Measurements from ENCODE around the gene LDAF1.

Gene LDAF1

GRCh38 chr16:21217121-21217520 lies 58.6 kb downstream of the LDAF1 start:
- no peaks in the 10 kb centered on the region for H3K4me1 Mint-ChIP-seq (ENCODE audit: low read depth in 2 of 2)
- H3K9me3 Mint-ChIP-seq, result no peaks in the 10 kb centered on the region
- no peaks in the 10 kb centered on the region for H3K36me3 Mint-ChIP-seq (ENCODE audit: insufficient read depth)
- ATAC-seq (replicated peaks) (no peak), DNase-seq (no peak)
- no peak overlapping the region for H3K4me3 Mint-ChIP-seq
- H3K27ac Mint-ChIP-seq, result no peak overlapping the region
- H3K27me3 Mint-ChIP-seq, result peaks cover 53 to 84% of the 10 kb centered on the region in 2 donors

- H3K4me3 Mint-ChIP-seq, result no peak overlapping the region
- H3K4me1 Mint-ChIP-seq (ENCODE audit: low read depth in 2 of 2), result no peaks in the 10 kb centered on the region
- H3K27ac Mint-ChIP-seq, result no peak overlapping the region
- H3K36me3 Mint-ChIP-seq (ENCODE audit: insufficient read depth), result no peaks in the 10 kb centered on the region
- ATAC-seq (replicated peaks) (no peak), DNase-seq (no peak)
- peaks cover 58 to 84% of the 10 kb centered on the region in 2 donors for H3K27me3 Mint-ChIP-seq
- H3K9me3 Mint-ChIP-seq, result no peaks in the 10 kb centered on the region
These were observed 59.7 kb downstream of the LDAF1 start for GRCh38 chr16:21218153-21218552.

- H3K27me3 Mint-ChIP-seq, result peaks cover 58 to 86% of the 10 kb centered on the region in 2 donors
- no peak for DNase-seq
- H3K9me3 Mint-ChIP-seq, result no peaks in the 10 kb centered on the region
- no peaks in the 10 kb centered on the region for H3K4me1 Mint-ChIP-seq (ENCODE audit: low read depth in 2 of 2)
- no peak for ATAC-seq (replicated peaks)
- H3K27ac Mint-ChIP-seq, result no peak overlapping the region
- no peak overlapping the region for H3K4me3 Mint-ChIP-seq
- no peaks in the 10 kb centered on the region for H3K36me3 Mint-ChIP-seq (ENCODE audit: insufficient read depth)
These were observed 61.1 kb downstream of the LDAF1 start for GRCh38 chr16:21219551-21219950.

GRCh38 chr16:21222495-21223337 lies 64.2 kb downstream of the LDAF1 start:
- no peak overlapping the region for H3K4me3 Mint-ChIP-seq

GRCh38 chr16:21223787-21224186 lies 65.3 kb downstream of the LDAF1 start:
- Mint-ChIP-seq H3K4me3 (no peak overlapping the region), H3K4me1 (ENCODE audit: low read depth in 2 of 2) (no peaks in the 10 kb centered on the region), H3K9me3 (no peaks in the 10 kb centered on the region), H3K27me3 (peaks cover 72 to 85% of the 10 kb centered on the region in 2 donors), H3K27ac (no peak overlapping the region), H3K36me3 (ENCODE audit: insufficient read depth) (no peaks in the 10 kb centered on the region)
- ATAC-seq (replicated peaks), result no peak
- no peak for DNase-seq

More at GRCh38 chr16:21222495-21223337, 64.2 kb downstream of the LDAF1 start:
- Mint-ChIP-seq H3K36me3 (ENCODE audit: insufficient read depth) (no peaks in the 10 kb centered on the region), H3K27ac (no peak overlapping the region), H3K9me3 (no peaks in the 10 kb centered on the region), H3K27me3 (peaks cover 66 to 85% of the 10 kb centered on the region in 2 donors), H3K4me1 (ENCODE audit: low read depth in 2 of 2) (no peaks in the 10 kb centered on the region)
- DNase-seq (no peak), ATAC-seq (replicated peaks) (no peak)

GRCh38 chr16:21224800-21225199 lies 66.3 kb downstream of the LDAF1 start:
- ATAC-seq (replicated peaks), result no peak
- peaks cover 73 to 91% of the 10 kb centered on the region in 2 donors for H3K27me3 Mint-ChIP-seq
- DNase-seq, result no peak
- no peak overlapping the region for H3K4me3 Mint-ChIP-seq
- H3K9me3 Mint-ChIP-seq, result no peaks in the 10 kb centered on the region
- H3K36me3 Mint-ChIP-seq (ENCODE audit: insufficient read depth), result no peaks in the 10 kb centered on the region
- H3K4me1 Mint-ChIP-seq (ENCODE audit: low read depth in 2 of 2), result no peaks in the 10 kb centered on the region
- no peak overlapping the region for H3K27ac Mint-ChIP-seq

GRCh38 chr16:21226749-21227148 lies 68.3 kb downstream of the LDAF1 start:
- no peaks in the 10 kb centered on the region for H3K36me3 Mint-ChIP-seq (ENCODE audit: insufficient read depth)
- H3K4me1 Mint-ChIP-seq (ENCODE audit: low read depth in 2 of 2), result no peaks in the 10 kb centered on the region
- no peaks in the 10 kb centered on the region for H3K9me3 Mint-ChIP-seq
- H3K27ac Mint-ChIP-seq, result no peak overlapping the region
- ATAC-seq (replicated peaks) (no peak), DNase-seq (no peak)
- H3K27me3 Mint-ChIP-seq, result peaks cover 73 to 87% of the 10 kb centered on the region in 2 donors
- no peak overlapping the region for H3K4me3 Mint-ChIP-seq

- Mint-ChIP-seq H3K27me3 (peaks cover 74 to 81% of the 10 kb centered on the region in 2 donors), H3K36me3 (ENCODE audit: insufficient read depth) (no peaks in the 10 kb centered on the region), H3K4me3 (no peak overlapping the region), H3K27ac (no peak overlapping the region), H3K4me1 (ENCODE audit: low read depth in 2 of 2) (no peaks in the 10 kb centered on the region), H3K9me3 (no peaks in the 10 kb centered on the region)
- ATAC-seq (replicated peaks) (no peak), DNase-seq (no peak)
These were observed 69.4 kb downstream of the LDAF1 start for GRCh38 chr16:21227866-21228265.

GRCh38 chr16:21228361-21228872 lies 69.9 kb downstream of the LDAF1 start:
- Mint-ChIP-seq H3K27me3 (peaks cover 76 to 81% of the 10 kb centered on the region in 2 donors), H3K27ac (no peak overlapping the region), H3K4me3 (no peak overlapping the region), H3K9me3 (no peaks in the 10 kb centered on the region), H3K4me1 (ENCODE audit: low read depth in 2 of 2) (no peaks in the 10 kb centered on the region), H3K36me3 (ENCODE audit: insufficient read depth) (no peaks in the 10 kb centered on the region)
- ATAC-seq (replicated peaks) (no peak), DNase-seq (no peak)
